ENCODE data around the gene TFAP2A.

TFAP2A gene

DNA sequence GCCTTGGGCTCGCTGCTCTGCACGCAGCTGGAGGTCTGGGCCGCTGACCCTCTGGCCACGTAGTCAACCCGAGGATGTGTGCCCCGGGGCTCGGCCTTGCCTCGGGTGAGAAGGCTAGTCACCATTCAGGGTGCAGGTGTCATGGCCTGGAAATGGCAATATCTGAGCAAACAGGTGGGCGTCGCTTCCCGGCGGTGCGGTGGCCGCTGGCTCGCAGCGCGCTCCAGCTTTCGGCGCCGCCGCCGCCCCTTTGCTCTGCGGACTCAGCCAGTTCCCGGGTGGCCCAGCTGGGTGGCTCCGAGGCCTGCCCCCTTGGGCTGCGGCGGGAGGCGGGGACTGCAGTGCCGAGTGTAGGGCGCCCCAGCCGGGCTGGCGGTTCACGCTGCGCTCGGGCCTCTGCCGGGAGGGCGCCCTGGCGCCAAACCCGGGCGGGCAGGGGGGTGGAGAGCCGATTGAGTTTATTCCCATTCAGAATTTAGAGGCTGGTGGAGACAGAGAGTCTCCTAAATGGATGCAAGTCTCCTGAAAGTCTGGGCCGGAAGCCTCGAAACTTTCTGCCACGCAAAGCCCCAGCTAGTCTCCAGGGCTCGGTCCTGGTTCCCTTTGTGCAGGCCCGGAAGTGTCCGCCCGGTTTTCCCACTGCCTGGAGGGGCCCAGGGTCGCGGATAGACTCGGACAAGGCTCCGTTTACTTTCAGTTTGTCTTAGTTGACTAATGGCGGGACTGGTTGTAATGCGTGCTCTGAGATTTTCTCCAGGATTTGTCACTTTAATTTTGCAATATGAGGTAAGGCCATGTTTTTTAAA is 11.3 kb upstream of the TFAP2A start:
- no peak for DNase-seq

- no peak for DNase-seq
Measured at GRCh38 chr6:10425176-10425974, 10.5 kb upstream of the TFAP2A start.

GRCh38 chr6:10424040-10424439 is 9.2 kb upstream of the TFAP2A start:
- no peak for DNase-seq

- DNase-seq = no peak
Measured at GRCh38 chr6:10422737-10423034, 7.8 kb upstream of the TFAP2A start.

DNA sequence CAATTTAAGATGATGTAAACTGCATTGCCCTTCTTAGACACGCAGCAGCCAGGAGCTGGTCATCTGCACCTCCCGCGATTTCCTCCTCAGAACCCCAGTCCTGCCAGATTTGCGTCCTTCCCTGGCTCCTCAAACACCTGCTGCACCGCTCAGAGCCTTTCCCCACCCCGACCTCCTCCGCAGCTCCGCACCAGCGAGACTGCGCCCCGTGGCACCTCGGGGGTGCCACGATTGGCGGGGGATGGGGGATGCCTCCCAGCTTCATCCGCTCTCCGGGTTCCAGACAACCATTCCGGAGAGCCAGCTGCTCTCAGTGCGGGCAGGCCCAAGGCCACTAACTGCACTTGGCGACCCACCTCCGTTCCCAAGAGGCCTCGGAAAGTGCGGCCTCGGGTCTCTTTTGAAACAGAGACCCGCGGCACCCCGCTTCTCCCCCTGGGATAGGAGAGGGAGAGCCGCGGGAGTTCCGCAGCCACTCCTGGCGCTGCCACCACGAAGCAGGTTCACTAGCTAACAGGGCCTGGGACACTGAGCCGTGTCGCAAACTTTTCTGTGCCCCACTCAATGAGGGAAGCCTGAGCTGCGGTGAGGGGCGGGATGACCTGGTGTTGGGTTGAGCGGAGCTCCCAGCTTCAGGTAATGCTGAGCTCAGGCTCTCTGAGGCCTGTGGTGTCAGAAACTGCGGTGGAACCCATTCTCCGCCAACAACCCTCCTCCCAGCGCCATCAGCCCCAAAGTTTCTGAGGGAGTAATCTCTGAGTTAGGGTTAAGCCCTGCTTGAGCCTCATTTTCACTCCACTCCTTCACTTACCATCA is 7.3 kb upstream of the TFAP2A start:
- DNase-seq = no peak

GRCh38 chr6:10421158-10421920 is 6.5 kb upstream of the TFAP2A start:
- no peak for DNase-seq

GRCh38 chr6:10420546-10421157 is 5.8 kb upstream of the TFAP2A start:
- DNase-seq = no peak

GRCh38 chr6:10419749-10420545 is 5.1 kb upstream of the TFAP2A start:
- no peak for DNase-seq

DNA sequence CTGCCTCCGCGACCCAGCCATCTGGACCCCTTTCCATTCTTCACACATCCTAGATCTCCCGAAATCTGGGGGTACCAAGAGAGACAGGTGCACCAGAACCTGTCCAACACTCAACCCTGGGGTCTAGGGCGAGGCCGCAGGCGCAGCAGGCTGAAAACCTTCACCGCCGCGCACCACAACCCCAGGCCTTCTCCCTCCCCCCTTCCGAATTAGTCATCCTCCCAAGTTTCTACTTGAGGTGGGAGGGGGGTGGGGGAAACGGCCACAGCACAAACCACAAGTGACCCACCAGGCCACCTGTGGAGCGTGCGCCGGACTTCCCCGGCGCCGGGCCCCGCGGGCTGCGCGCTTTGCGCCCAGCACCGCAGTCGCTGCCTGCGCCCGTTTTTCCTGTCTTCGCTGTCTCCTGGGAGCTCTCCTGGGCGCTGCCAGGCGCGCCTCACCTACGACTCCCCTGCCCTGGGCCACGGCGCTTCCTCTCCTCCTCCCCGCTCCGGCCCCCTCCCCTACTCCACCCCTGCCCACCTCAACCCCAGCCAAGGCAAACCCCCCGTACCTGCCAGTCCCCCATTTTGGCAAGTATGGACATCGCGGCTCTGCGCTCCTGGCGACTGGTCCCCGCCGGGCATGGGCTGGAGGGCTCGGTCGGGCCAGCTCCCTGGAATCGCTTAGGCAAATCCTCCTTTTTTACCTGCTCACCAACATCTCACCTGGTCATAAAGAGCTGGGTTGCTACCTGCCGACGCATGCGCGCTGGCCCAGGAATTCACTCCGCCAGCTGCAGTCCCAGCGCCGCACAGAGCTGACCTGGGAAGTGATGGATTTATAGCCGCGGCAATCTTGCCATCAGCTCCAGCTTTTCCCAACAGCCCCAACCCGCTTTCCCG is 4.2 kb upstream of the TFAP2A start:
- DNase-seq = no peak

GRCh38 chr6:10418361-10418861 is 3.5 kb upstream of the TFAP2A start:
- no peak for DNase-seq

DNA sequence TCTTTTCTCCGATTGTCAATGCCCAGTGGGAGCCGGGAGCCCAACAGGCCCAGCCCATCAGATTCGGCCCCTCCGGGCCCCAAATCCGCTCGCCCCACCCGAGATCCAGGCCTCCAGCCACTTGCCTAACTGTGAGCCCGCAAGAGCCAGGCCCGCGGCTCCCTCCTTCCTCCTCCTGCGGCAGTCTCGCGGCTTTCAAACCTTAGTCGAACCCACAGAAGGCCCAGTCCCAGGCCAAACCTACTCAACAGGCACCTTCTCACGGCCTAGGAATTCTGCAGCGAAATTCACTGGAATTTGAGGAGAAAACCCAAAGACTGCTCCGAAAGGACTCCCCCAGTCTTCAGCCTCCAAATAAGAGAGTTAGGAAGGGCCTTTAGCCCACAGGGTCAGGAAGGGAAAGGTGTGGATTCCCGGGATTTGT is 2.8 kb upstream of the TFAP2A start:
- DNase-seq = no peak

DNA sequence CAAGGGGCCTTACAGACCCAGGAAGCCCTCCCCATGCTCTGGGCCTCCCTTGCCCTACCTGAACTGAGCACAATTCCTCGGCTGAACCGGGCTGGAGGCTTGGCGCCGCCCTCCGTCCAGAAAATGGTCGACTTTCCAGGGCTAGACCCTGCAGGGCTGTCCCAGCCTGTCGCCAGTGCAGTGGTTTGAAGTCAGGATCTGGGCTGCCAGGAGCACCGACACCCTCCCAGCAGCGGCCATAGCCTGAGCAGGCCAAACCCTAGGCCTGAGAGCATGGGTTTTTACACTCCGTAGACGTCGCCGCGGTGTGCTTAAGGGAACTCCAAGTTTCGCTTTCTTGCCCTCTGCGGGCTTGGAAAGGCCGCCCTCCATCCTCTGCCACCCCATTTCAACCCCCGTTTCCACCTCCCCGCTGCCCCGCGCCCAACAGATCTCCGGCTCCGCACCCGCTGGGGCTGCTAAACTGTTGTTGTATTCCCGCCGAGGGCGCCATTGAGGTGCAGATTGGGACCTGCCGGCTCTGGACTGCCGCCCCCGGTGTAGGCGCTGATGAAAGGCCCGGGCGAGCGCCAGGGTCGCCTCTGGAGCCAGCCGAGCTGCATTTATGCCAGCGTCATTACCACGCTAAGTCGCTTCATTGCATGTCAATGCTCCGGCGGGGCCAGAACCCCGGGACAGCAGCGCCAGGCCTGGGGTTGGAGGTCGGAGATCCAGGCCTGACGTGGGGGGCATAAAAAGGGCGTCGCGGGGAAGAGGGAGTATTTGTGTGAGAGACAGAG is 2.2 kb upstream of the TFAP2A start:
- no peak for DNase-seq

DNA sequence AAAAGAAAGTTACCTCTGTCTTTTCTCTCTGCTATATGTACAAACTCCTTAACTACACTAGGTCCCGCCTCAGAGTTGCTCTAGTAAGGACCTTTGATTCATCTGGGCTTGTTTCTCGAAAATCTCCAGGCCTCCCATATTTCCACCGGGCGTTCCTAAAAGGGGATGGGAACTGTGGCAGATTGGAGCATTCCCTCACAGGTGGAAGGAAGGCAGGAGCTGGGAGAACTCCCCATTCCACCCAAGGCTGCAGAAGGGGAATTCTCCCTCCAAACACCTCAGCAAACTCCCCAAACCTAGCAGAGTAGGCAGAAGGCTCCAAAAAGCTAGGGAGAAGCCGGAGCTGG is 1.6 kb upstream of the TFAP2A start:
- DNase-seq = no peak

DNA sequence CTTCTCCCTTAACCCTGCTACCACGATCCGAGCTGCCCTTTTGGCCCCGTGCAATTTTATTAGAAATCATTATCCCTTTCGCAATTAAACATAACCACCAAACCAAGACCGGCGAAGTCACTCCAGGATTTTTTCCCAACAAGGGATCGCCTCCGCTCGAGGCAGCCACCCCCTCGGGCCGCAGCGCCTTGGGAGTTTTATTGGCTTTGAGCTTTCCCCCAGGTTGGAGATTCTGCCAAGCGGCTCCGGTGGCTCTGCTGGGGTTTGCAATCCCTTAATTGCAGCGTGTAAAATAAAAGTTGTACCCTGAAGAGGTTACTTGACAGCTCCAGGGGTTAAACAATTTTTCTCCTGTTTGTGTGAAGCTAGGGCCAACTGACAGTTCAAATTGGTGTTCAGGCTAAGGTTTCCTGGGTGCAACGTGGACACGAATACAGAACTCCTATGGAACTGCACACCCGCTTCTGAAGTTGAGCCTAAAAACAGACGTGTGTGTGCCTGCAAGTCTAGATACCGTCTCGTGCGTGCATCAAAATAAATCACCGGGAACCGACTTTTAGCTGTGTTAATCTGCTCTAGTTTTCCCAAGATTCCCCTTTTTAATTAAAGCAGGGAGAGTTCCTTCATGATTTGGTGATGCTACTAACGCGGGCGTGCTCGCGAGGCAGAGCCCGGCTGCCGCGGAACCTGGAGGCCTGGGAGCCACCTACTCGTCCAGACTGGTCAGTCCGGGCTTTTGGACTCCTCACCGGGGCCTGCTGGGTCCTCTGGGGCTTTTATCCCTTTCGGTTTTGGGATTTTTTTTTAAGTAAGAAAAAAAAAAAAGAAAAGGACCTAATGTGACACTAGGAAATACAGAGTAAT is 975 bp upstream of the TFAP2A start:
- no peak for DNase-seq

- DNase-seq = no peak
Measured at GRCh38 chr6:10413850-10414738, 780 bp downstream of the TFAP2A start.

GRCh38 chr6:10413262-10413849 is 1.5 kb downstream of the TFAP2A start:
- DNase-seq = no peak

Data from activated CD4-positive, CD25-positive, alpha-beta regulatory T cell (primary cell).